Adrenal gland (tissue), 5 donors: ENCODE results near the gene OR5M8.

Source experiments
- CTCF ChIP-seq, 6 experiments: fragments of 450-650 bp in 4 of 6; fragments of 200-600 bp in 2 of 6; sonication (generic) in 1 of 6; IDR thresholded peaks; 1 replicate in 5 of 6; 2 replicates in 1 of 6; pipeline versions ENCODE4 v1.5.1 to v1.8.0; 2016 to 2021; ENCODE audit warnings: antibody characterized with exemption in 6 of 6, mild to moderate bottlenecking in 2 of 6, moderate library complexity in 1 of 6
- POLR2A ChIP-seq, 2 donors: fragments of 450-650 bp; IDR thresholded peaks; one replicate each; pipeline ENCODE4 v1.6.1; 2017; ENCODE audit warnings: antibody characterized with exemption in 2 of 2, mild to moderate bottlenecking in 2 of 2, moderate library complexity in 1 of 2
- donor health status: DM: no; HTN: no; CAD: no.

GRCh38 chr11:56486801-56487200 lies 4.4 kb downstream of the OR5M8 start:
- TF ChIP-seq CTCF (IDR thresholded peaks at IDR 0.05) (no peak), POLR2A (IDR thresholded peaks at IDR 0.05) (no peak)
